IPS DF 19.7 (cell line): ENCODE measurements around the gene ACTR10.

Experiments
- DNase-seq: peaks from one replicate; pipeline ENCODE4 v3.0.0-alpha.2; 2013; ENCODE audit warnings: low read depth, low spot score

Gene ACTR10

DNA sequence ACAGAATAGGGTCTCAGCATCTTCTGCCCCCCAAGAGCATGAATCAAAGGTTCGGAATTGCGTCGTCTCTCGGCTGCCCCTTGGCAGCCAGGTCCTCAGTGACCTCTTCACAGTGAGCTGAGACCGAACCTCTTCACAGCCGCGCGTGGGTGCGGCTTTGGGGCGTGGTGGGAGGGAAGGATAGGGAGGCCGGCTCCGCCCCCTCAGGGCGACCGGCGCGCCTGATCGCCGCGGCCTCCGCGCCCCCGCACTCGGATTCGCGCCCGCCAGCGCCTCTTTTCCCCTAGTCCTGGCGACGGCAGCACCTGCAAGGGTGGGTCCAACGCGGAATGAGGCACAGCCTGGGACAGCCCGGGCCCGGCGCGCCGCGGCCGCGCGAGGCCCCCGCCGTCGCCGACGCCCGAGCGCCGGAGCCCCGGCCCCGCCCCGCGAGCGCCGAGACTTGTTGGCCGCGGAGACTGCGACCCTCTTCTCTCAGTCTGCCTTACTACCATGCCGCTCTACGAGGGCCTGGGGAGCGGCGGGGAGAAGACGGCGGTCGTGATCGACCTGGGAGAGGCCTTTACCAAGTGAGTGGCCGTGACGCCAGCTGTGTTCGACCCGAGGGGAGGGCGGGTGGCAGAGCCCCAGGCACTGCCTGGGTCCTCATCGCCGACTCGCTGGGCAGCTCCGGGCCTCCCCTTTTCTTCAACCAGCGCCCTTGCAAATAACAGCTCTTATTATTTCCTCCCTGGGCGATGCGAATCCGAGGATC lies at the start of gene ACTR10:
Gene ACTR10, plus strand, starts transcription at position 424 of the 754 bp plus-strand sequence. Its CDS starts 69 bp downstream, at position 493.
- peak; percentile 28 for DNase-seq

GRCh38 chr14:58150243-58150805 lies 49.6 kb upstream of the ACTR10 start:
- DNase-seq = no peak

- no peak for DNase-seq
Observed at GRCh38 chr14:58151133-58152013, 48.6 kb upstream of the ACTR10 start.

DNA sequence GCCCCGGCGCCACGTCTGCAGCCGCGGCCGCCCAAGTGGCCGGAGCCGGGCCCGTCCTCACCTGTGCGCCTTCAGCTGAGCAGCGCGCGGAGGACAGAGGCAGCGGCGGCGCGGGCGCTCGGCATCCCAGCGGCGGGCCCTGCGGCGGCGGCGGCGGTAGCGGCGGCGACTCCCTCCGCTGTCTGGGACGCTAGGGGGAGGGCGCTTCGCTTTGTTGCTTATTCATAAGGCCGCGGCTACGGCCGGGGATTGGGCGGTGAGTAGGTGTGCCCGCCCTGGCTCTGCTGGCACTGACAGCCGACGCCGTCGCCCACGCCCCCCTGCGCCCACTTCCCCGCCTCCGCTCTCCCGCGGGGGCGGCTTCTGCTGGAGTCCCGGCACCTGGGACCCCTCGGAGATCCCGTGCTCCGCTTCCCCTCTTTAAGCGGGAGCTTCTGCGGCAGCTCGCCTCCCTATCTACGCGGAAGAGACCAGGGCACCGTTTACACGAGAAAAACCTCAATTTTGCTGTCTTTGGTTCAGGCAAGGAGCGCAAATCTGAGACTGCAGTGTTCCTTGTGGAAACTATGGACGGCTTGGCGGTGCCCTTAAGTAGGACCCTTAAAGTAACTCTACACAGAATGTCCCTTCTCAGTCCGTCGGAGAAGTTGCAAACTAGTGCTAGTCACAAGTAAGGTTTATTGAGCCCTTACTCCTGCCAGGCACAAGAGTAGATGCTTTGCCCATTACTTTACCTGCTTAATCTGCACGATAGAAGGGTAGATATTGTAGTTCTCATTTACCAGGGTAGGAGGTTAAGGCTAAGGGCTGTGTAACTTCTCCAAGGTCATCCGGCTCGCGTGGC lies 47.7 kb upstream of the ACTR10 start, which contains the start of gene ARMH4:
Gene ARMH4, minus strand, starts transcription at position 200 of the 844 bp plus-strand sequence. CDS start 12,855 bp downstream, outside the sequence.
- peak; percentile 38 for DNase-seq

DNA sequence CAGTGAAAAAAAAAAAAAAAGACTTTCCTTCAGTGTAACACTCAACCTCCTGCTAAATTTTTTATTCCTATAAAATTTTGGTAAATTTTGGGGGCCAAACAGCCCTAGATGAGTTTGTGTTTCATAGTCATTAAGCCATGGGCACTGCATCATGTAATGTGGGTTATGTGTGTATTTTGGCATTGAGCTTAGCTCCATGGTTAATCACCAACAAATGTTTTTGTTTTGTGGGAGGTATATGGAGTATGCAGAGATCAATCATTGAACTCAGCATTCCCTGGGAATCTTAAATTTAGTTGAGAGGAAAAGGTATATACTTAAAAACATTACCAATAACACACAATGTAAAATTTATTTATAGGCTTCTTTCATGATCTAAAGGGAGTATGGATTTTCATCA lies 39.4 kb upstream of the ACTR10 start:
- no peak for DNase-seq

- DNase-seq = peak; percentile 40
Observed at GRCh38 chr14:58166005-58166983, 33.7 kb upstream of the ACTR10 start.

- no peak for DNase-seq
Observed at GRCh38 chr14:58167057-58167456, 32.9 kb upstream of the ACTR10 start.

DNA sequence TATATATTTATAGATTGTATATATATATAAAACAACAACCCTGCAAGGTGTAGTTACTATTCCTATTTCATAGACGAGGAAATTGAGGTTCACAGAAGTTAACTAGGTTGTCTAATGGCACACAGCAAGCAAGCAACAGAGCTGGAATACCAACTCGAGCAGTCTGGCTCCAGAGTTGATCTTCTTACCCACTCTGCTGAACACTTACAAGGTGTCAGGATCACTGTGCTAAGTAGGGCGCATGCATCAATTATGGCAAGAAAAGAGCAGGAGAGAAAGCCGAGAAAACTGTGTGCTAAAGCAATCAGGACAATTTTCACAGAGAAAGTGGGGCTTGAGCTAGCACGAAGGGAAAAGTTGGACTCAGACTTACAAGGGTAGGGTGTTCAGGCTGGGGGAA lies 32.1 kb upstream of the ACTR10 start:
- no peak for DNase-seq

- peak; percentile 91 for DNase-seq
Observed at GRCh38 chr14:58171090-58171489, 28.9 kb upstream of the ACTR10 start.

DNA sequence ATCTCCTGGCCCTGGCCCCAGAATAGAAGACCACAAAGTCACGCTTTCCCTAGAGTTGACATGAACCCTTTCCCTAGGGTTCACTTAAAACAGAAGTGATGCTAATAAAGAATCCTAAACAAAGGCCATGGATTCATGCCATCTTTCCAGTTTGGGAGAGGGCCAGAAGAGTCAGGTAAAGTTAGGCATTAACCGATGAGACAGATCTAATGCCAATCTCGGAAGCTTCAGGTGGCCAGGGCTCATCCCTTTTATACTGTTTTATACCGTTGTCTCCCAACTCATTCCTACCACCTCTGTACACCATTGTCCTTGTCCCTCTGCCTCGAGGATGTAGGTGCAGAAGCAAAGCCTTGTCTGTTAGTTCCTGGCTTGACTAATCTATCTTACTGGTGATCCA lies 22.8 kb upstream of the ACTR10 start:
- no peak for DNase-seq

GRCh38 chr14:58189176-58189575 lies 10.8 kb upstream of the ACTR10 start:
- DNase-seq = no peak

DNA sequence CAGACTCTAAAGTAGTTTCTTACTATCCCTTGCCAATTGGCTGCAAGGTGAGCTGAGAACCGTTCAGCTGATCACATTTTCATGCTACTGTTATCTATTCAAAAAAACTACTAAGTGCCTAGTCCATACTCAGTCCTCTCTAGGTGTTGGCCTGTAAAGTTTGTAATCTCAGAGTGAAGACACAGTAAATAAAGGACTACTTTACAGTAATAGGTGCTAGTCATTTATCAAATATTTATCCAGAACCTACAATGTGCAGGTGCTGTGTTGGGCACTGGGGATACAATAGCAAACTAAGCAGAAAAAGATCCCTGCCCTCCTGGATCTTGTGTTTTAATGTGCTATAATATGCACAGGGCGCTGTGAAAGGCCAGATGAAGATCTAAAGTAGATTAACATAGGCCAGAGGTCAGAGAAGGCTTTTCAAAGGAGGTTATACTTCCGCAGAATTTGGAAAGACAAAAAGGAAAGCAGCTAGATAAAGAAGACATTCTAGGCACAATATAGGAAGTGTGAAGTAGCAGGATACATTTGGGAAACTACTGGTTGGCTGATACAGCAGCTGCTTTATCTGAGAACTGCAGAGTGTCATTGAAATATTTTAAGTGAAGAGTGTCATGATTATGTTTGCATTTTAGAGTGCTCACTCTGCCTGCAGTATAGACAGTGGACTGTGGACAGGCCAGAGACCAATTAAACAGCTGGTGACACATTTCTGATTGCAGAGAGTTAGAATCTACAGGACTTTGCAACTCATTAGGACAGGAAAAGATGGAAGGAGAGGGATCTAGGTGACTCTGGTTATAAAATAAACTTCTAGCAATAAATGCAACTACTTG lies 8.0 kb upstream of the ACTR10 start:
- no peak for DNase-seq

DNA sequence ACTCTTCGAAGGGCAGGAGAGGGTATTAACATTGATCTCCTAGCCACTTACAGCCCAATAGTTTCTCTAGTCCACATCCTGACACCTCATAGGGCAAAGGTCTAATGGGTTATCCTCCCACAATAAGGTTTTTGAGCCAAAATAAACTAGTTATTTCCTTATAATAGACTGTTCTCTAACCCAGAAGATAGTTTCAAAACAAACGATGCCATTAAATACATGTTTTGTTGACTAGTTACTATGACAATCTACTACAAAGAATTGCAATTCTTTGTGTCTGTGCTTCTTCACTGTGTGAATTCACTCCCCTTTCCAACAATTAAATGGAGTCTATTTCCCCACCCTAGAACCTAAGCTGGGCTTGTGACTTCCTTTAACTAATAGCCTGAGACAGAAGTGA lies 6.4 kb upstream of the ACTR10 start:
- DNase-seq = no peak

DNA sequence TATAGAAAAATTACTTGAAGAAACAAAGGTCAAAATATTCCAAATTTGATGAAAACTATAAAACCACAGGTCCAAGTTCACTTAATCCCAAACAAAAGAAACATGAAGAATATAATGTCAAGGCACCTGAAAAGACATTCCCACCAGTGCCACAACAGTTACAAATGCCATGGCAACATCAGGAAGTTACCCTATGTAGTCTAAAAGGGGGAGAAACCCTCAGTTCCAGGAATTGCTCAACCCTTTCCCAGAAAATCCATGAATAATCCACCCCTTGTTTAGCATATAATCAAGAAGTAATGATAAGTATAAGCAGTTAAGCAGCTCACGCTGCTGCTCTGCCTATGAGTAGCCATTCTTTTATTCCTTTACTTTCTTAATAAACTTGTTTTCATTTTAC lies 3.8 kb upstream of the ACTR10 start:
- no peak for DNase-seq

- no peak for DNase-seq
Observed at GRCh38 chr14:58198086-58198485, 1.9 kb upstream of the ACTR10 start.

DNA sequence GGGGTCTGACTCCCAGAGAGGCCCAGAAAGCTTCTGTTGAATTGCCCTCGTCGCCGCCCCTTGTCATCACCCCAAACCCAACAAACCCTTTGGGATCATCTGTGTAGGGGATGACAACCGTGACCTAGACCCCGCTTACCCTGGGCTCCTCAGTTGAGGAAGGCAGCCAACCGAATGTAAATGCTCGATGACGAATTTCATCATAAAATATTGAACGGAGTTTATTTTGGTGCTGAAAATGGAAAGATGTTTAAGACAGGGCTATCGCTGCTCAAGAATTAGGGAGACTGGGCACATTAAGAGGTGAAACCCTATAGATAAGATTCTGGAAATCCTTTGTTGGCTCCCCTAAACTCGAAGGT lies 512 bp downstream of the ACTR10 start:
- no peak for DNase-seq

- DNase-seq = no peak
Observed at GRCh38 chr14:58200846-58201245, 897 bp downstream of the ACTR10 start.

- no peak for DNase-seq
Observed at GRCh38 chr14:58213176-58213575, 13.2 kb downstream of the ACTR10 start.

GRCh38 chr14:58215191-58215914 lies 15.4 kb downstream of the ACTR10 start:
- no peak for DNase-seq
